ENCODE measurements around the gene SV2A.
A peak's percentile ranks its signal among the peaks of the same experiment; 100 is the strongest.
"Not testable (repeated sequence)": the region's sequence is repeated elsewhere in the genome, so short reads cannot be mapped to it uniquely, and the experiment has no call there.

Gene SV2A, protein sequence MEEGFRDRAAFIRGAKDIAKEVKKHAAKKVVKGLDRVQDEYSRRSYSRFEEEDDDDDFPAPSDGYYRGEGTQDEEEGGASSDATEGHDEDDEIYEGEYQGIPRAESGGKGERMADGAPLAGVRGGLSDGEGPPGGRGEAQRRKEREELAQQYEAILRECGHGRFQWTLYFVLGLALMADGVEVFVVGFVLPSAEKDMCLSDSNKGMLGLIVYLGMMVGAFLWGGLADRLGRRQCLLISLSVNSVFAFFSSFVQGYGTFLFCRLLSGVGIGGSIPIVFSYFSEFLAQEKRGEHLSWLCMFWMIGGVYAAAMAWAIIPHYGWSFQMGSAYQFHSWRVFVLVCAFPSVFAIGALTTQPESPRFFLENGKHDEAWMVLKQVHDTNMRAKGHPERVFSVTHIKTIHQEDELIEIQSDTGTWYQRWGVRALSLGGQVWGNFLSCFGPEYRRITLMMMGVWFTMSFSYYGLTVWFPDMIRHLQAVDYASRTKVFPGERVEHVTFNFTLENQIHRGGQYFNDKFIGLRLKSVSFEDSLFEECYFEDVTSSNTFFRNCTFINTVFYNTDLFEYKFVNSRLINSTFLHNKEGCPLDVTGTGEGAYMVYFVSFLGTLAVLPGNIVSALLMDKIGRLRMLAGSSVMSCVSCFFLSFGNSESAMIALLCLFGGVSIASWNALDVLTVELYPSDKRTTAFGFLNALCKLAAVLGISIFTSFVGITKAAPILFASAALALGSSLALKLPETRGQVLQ

DNA sequence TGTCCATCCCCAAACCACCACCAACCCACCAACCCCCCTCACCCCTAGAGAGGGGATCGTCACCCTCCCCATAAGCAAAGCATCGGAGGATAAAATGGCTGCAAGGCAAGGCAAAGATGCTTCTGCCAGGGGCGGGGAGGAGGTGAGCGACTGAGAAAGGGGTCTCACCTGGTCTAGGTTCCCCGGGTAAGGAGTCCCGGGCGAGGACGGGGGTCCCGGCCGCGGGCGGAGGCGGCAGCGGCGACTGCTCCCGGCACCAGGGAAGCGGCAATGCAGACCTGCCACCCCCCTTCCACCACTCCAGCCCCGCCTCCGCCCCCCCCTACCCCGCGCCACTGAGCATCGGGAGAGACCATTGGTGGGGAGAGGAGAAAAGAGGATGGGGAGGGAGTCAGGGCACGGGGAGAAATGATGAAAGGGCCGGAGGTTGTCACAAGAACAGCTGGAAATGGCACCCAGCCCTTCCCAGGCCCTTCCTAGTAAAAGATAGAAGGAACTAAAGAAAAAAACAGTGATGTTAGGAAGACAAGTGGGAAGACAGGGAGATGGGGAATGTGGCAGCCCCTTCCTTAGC is at the start of gene SV2A:
Gene SV2A, minus strand, starts transcription at position 274 of the 574 bp plus-strand sequence. CDS start 4,004 bp downstream, outside the sequence.
- H3K4me3 ChIP-seq (ENCODE audit: low read depth, low read length), result peak within 1 kb of the TSS; percentile 76

DNA sequence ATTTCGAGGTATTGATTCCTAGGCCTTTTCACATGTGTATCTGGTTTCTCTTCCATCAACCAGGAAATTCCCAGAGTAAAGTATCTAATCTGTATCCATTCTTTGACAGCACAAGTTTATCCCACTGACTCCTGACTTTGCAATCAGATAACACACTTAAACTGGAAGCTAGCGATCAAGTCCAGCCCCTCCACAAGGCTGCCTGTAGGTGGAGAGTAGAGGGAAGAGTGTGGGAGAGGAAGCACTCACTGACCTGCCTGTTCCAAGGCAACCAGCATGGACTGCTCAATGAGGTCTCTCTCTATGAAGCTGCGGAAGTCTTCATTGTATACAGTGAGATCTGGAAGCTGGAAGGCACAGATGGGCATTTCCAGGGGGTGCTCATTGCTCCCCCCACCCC is 49.4 kb upstream of the SV2A start:
- H3K4me3 ChIP-seq (ENCODE audit: low read depth, low read length), result no peak overlapping the region

DNA sequence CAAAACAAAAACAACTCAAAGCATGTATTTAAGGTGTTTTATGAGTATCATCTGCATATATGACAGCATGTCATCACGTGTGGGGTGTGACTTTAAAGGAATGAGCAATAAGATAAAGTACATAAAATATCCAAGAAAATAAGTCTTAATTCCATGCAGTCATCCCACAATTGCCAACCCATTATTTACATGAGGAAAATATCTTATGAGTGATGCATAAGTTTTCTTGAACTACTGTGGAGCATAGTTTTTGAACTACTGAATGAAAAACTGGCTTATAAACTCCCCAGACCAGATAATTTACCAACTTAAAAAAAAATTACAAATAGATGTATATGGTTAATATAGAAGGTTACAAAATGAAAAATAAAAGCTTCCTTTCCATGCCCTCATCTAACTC is 48.8 kb upstream of the SV2A start:
- H3K4me3 ChIP-seq (ENCODE audit: low read depth, low read length), result no peak overlapping the region

DNA sequence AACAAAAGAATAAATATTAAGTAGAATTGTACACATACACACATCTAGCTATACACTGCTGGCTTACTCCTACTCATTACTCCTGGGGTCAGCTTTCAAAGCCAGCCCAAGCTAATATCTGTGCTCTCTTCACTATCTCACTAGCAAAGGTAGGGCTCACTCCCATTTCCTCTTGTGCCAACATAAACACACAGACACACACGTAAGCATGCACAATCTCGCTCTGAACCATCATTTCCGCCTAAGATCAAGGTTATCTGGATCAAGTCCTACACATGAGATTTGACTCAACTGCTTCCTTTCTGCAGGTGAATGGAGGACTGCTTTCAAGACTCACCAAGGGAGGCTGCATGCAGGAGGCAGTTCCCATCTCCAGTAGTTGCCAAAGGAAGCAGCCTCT is 47.8 kb upstream of the SV2A start:
- H3K4me3 ChIP-seq (ENCODE audit: low read depth, low read length), result no peak overlapping the region

DNA sequence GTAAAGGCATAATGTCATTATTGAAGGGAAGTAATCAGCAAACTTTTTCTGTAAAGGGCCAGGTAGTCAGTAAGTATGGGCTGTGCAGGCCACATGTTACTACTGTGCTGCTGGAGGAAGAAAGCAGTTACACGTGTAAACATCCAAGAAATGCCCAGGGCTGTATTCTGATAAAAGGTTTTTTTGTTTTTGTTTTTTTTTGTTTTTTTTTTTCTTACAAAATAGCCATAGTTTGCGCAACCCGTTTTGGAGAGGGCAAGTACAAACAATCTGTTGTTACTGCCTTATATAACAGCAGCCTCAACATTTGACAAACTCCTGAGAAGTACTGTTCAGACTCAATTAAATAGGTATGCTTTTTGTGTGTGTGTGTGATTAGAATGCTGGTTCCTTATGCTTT is 45.7 kb upstream of the SV2A start:
- no peak overlapping the region for H3K4me3 ChIP-seq (ENCODE audit: low read depth, low read length)

DNA sequence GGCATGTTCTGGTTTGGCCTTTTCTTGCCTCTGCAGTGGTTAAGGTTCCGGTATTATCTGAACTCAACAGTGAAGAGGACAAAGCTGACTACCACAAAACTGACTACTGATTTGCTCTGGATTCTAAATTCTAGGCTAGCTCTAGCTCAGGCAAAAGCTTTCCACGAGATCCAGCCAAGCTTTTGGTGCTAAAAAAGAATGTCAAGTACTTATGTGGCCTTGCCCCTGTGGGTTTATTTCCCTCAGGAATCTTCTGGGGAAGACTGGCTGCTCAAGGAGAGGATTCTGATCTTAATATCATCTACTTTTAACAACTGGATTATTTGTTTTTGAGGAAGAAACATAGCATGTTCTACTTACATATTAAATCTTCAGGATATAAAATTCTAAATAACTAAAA is 45.1 kb upstream of the SV2A start:
- no peak overlapping the region for H3K4me3 ChIP-seq (ENCODE audit: low read depth, low read length)

DNA sequence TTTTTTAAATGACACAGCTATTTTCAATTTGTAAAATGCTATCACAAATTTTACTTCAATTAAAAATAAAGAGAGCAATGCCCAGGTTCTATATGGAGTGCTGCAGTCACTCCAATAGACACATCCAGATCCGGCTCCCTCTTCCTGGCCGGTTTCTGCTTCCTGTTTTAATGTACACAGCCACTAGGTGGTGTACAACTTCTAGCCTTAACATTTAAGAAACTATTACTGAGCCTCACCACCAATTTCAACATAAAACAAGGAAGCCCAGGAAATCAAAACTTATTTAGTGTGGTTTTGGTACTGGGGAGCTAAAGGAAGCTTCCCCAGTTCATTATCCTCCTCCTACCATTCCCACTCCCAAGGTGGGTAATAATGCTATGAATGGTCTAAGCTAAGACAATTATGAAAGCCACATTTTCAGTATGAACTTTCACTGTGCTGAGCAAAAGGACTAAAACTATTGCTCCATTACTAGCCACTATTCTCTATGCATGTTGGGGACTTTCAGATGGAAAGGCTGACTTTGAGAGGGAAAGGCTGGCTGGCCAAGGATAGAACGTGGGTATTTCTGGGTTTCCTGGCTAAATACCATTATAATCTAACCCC is 44.5 kb upstream of the SV2A start:
- H3K4me3 ChIP-seq (ENCODE audit: low read depth, low read length), result no peak overlapping the region

DNA sequence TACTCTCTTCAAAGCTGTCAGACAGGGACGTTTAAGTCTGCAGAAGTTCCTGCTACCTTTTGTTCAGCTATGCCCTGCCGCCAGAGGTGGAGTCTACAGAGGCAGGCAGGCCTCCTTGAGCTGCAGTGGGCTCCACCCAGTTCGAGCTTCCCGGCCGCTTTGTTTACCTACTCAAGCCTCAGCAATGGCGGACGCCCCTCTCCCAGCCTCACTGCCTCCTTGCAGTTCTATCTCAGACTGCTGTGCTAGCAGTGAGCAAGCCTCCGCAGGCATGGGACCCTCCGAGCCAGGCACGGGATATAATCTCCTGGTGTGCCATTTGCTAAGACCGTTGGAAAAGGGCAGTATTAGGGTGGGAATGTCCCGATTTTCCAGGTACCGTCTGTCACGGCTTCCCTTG is 39.9 kb upstream of the SV2A start:
- H3K4me3 ChIP-seq (ENCODE audit: low read depth, low read length), result not testable (repeated sequence)

DNA sequence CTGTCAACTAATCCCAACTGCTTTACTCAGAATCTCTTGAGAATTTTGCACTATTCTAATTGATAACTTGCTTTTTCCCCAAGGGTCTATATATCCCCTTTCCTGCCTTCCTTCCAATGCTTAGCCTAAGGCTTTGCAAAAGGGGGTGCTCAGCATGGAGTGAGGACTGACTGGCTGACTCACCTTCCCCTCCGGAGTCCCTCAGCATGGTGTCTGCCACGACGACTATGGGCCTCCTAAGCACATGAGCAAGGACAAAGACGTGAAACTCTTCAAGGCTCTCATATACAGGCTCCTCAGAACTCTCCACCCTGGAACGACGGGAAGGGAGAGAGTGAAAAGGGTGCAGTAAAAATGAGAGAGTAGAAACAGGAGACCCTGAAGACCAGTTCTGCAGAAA is 32.3 kb upstream of the SV2A start:
- no peak overlapping the region for H3K4me3 ChIP-seq (ENCODE audit: low read depth, low read length)

DNA sequence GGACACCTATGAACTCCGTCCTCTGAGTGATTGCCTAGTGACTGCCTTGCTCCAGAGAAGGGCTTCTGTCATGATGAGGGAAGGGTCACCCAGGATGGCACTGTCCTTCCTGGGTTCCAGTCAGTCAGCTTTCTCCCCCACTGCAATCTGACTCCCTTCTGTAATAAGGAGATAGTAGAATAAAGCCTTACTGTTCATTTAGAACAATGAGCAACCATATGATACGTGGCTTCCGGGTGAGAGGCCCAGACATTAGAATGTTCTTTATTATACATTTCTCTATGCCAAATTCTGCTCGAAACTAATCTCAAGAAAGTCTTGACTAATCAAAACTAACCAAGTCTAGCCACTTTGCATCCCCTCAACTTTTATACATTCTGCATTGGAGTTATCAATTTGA is 27.6 kb upstream of the SV2A start:
- H3K4me3 ChIP-seq (ENCODE audit: low read depth, low read length), result no peak overlapping the region

DNA sequence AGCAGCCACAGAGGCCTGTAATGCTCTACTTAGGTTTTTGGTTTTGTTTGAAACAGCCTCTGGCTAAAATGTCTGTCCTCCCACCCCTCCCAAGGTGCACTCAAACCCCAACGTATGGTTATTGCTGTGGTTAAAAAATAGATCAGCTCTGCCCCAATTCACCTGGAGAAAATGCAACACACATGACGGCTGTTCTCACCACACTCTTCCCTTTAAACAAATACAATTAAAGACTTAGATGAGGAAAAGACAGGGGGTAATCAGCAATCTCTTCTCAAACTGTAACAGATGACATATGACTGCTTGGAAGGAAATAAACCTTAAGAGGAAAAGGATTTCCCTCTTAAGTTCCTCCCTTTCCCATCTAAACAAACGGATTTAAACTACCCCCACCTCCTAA is 25.2 kb upstream of the SV2A start:
- H3K4me3 ChIP-seq (ENCODE audit: low read depth, low read length), result no peak overlapping the region

DNA sequence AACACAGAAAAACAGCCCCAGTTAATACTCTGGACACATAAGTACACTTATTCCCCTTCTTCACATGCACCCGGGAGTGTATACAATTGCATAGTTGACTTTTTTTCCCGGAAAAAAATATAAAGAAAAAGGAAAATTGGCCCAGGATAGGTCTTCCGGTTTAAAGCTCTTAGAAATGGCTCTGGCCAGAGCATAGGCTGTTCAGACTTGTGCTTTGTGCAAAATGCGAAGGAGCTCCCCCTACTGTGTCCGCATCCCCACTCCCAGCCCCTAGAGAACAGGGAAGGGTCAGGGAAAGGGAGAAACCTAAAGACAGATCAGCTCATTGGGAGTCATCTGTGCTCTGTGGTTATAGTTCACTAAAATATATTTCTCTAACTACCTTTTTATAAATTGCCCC is 24.6 kb upstream of the SV2A start:
- no peak overlapping the region for H3K4me3 ChIP-seq (ENCODE audit: low read depth, low read length)

DNA sequence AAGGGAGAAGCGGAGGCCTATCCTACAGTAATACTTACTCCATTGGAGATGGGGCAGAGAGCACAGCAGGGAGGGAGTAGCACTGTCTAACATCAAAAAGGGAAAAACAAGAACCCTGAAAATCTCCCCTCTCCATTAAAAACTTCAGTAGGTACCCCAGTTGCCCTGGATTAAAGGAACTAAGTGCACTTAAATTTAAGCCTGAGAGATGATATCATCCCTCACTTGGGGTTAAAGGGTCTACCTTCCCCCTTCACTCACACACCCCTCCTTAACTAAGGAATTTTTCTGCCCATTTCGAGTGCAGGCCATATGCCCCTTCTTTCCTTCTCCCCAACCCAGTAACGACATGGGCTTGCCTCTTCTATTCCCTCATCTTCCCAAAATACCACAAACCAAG is 22.8 kb upstream of the SV2A start:
- no peak overlapping the region for H3K4me3 ChIP-seq (ENCODE audit: low read depth, low read length)

DNA sequence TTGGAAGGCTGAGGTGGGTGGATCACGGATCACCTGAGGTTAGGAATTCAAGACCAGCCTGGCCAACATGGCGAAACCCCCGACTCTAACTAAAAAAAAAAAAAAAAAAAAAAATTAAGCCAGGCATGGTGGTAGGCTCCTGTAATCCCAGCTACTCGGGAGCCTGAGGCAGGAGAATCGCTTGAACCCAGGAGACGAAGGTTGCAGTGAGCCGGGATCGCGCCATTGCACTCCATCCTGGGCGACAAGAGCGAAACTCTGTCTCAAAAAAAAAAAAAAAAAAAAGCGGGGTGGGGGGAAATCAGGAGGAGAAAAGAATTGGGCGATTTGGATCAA is 21.0 kb upstream of the SV2A start:
- not testable (repeated sequence) for H3K4me3 ChIP-seq (ENCODE audit: low read depth, low read length)

DNA sequence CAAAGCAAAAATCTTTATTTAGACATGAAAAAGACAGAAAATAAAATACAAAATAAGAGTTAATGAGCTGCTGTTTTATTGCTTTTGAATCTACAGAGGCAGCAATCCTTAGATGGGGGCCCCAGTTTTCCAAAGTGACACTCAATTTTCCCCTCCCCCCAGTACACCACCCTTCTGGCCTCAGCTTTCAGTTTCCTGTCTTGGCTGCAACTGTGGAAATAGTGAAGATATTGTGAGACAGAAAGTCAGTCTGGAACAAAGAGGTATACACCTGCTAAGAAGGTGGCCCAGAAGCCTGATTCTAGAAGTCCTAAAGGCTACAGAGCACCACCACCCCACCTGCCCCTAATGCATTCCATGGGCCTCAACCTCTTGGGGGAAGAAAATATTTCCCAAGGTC is 20.1 kb upstream of the SV2A start:
- H3K4me3 ChIP-seq (ENCODE audit: low read depth, low read length), result no peak overlapping the region

DNA sequence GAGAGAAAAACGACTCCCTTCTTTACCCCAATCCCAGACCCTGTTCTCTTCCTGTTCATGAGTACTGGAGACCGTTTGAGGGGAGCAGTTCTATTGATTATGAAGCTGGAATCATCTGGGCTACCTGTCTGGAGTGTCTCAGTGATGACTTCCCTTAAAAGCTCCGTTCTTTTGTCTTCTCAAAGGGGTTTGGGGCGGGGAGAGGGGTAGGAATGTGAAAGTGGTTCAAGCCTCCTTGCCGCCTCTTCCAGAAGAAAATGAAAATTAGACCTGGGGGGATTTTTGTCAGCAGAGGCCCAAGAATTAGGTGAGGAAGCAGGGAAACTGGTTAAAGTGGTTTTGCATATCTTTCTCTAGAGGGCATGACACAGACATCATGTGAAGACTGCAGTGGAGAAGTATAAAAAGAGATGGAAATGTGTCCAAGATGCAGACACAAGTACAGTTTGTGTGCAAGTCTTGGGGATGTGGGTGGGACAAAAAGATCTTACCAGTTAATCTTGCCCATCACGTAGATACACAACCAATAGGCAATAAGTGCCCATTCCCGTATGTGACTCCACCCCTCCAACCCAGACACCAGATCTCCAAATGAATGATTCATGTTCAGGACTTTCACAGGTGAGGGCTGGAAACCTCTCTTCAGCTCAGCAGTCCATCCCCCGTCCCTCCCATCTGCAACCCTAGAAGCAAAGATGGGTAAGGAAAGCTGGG is 19.5 kb upstream of the SV2A start:
- peak overlapping the region; percentile 48 for H3K4me3 ChIP-seq (ENCODE audit: low read depth, low read length)

DNA sequence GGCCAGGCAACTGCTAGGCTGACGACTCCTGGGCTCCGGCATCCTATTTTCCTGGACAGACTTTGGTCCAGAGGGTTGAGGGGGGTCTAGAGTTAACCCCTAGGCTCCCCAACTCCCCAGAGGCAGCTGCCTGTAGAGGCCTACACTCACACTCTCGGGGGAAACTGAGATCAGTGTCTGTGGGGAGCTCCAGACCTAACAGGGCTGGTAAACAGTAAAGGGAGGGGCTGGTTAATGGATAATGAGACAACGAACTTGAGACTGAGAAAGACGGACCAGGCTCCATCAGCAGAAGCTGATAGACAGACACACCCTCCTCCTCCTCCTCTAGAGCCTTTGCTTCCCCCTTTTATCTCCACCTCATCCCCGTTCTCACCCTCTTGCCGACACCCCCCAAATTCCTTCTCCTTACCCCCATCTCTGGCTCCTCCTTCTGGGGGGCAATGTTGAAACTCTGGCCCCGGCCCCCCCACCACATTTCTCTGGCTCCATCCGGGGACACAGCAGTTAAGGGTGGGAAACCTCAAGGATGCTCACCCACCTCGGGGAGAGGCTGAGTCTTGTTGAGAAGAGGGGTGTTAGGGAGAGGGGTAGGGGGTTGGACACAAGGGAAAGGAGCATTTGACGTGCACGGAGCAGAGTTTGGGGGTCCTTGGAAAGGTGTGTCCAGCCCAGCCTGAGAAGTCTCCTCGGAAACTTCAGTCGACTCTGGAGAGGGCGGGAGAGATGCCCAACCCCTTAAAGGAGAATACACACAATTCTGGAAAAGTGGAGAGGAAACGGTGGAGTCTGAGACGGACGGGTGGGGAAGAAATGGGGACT is 18.7 kb upstream of the SV2A start, which contains the start of gene MTMR11:
Gene MTMR11, minus strand, starts transcription at position 710 of the 822 bp plus-strand sequence. Its CDS starts 232 bp downstream, at position 478.
- H3K4me3 ChIP-seq (ENCODE audit: low read depth, low read length), result peak within 1 kb of the TSS; percentile 48

DNA sequence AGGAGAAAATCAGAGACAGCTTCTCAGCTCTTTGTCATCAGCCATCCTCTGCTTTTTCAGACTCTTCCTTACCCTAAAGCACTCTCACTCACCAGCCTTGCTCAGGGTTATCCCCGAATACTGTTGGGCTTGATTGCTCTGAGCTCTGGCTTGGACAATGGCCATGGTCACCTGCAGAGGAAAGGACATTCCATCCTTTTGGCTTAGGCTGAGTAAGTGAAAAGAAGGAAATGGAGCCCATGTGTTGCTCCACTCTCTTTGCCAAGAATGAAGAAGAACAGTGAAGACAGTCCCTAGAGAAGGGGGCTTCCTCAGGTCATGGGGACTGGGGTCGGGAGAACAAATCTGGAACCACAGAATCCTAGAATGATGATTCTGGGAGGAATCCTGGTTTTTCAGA is 16.7 kb upstream of the SV2A start:
- H3K4me3 ChIP-seq (ENCODE audit: low read depth, low read length), result no peak overlapping the region

DNA sequence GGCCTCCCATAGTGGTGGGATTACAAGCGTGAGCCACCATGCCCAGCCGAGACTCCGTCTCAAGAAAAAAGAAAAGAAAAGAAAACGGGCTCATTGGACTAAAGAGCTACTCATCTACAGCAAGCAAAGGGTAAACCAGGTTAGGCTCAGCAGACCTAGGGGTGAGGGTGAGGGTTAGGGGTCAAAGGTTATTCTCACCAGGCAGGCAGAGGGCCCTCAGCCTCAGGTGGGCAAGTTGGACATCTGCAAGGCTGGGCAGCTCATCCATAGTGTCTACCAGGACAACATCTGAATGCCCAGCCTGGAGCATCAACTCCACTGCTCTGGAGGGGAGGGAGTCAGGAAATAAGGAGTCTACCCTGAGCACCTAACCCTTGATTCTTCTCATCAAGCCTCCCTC is 15.6 kb upstream of the SV2A start:
- H3K4me3 ChIP-seq (ENCODE audit: low read depth, low read length), result no peak overlapping the region

DNA sequence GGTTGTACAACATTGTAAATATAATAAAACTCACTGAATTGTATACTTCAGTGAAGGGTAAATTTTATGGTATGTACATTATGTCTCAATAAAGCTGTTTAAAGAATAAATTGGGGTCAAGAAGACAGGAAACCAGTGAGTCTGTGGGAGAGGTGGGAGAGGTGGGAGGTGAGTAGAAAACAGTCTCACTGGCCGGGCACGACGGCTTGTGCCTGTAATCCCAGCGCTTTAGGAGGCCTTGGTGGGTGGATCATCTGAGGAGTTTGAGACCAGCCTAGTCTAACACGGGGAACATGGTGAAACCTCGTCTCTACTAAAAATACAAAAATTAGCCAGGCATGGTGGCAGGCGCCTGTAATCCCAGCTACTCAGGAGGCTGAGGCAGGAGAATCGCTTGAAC is 14.8 kb upstream of the SV2A start:
- no peak overlapping the region for H3K4me3 ChIP-seq (ENCODE audit: low read depth, low read length)
